DMS53 treated with DMSO at 0.1 percent for 48 hours (cell line): ENCODE results near the gene CHST8.
"Not testable (repeated sequence)": the region's sequence is repeated elsewhere in the genome, so short reads cannot be mapped to it uniquely, and the experiment has no call there.

Experiments
- DNase-seq: peaks from one replicate; lab custom pipeline; 2025; ENCODE audit not compliant: unreplicated experiment; lab: John Stamatoyannopoulos, UW

The CHST8 gene, protein sequence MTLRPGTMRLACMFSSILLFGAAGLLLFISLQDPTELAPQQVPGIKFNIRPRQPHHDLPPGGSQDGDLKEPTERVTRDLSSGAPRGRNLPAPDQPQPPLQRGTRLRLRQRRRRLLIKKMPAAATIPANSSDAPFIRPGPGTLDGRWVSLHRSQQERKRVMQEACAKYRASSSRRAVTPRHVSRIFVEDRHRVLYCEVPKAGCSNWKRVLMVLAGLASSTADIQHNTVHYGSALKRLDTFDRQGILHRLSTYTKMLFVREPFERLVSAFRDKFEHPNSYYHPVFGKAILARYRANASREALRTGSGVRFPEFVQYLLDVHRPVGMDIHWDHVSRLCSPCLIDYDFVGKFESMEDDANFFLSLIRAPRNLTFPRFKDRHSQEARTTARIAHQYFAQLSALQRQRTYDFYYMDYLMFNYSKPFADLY

GRCh38 chr19:33621811-33622504 lies at the start of gene CHST8:
TSS of gene CHST8 (plus strand) at chr19:33621953. CDS start at chr19:33689262, 67,309 bp downstream.
- no peak for DNase-seq

GRCh38 chr19:33572929-33573328 lies 48.8 kb upstream of the CHST8 start:
- no peak for DNase-seq

GRCh38 chr19:33574824-33575223 lies 46.9 kb upstream of the CHST8 start:
- DNase-seq, result no peak

DNA sequence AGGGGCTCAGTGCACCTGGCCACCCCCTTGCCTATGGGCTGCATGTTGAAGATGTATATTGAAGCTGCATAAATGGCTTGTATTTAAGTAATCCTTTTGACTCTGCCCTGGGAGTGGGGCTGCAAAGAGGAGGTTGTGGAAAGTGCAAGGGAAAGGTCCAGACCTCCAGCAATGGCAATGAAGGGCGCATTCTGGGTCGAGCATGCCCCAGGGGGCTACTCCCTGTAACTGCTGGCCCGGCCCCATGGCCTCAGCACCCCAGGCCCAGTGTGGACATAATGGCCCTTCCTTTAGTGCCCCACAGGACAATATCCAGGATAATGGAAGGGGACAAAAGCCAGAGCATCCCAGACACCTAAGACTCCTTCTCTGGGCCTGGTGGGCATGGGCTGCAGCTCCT lies 43.1 kb upstream of the CHST8 start:
- DNase-seq, result no peak

GRCh38 chr19:33580026-33580644 lies 41.6 kb upstream of the CHST8 start:
- DNase-seq, result no peak

- no peak for DNase-seq
Observed at GRCh38 chr19:33580645-33581037, 41.1 kb upstream of the CHST8 start.

DNA sequence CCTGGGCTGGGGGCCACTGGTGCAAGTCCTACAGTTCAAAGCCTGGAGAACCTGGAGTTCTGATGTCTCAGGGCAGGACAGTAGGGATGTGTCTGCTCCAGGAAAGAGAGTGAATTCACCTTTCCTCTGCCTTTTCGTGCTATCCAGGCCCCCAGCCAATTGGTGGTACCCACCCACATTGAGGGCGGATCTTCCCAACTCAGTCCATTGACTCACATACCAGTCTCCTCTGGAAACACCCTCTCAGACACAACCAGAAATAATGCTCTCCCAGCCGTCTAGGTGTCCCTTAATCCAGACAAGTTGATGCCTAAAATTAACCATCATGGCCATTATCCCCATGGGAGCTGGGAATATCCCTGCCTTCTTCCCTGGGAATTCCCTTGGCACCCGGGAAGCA lies 38.8 kb upstream of the CHST8 start:
- DNase-seq, result no peak

DNA sequence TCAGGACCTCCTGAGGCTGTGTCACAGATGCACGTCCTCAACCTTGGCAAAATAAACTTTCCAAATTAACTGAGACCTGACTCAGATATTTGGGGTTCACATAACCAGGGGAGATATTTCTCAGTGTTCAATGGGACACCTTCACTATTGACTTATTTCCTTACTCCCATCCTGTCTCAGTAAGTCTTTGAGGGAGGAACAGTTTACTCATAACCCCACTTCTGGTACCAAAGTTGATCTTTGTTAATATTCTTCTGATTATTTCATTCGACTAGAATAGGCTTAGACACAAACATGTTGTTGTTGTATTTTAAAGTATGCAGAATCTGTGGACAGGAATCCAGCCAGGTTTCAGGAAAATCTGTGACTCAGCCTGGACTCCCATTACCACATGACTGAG lies 34.6 kb upstream of the CHST8 start:
- no peak for DNase-seq

GRCh38 chr19:33590224-33590623 lies 31.5 kb upstream of the CHST8 start:
- no peak for DNase-seq

DNA sequence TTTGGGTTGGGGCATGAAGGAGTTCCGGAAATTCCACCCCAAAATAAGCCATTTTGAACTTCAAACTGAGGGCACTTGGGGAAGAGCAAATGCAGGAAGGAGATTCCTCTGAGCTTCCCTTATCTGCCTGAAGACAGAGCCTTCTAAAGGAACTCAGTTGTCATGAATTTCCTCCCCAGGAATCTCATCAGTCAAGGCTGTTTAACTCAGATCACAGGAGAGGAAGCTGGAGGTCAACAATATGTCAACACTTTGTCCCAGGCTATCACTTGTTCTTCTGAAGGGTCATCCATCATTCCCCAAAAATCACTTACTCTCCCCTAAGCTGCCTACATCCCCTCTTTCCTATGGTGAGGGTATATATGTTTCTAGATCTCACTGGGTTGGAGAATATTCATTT lies 26.0 kb upstream of the CHST8 start:
- DNase-seq, result no peak

GRCh38 chr19:33601583-33601982 lies 20.2 kb upstream of the CHST8 start:
- DNase-seq, result no peak

GRCh38 chr19:33602576-33603204 lies 19.1 kb upstream of the CHST8 start:
- DNase-seq, result no peak

- DNase-seq, result no peak
Observed at GRCh38 chr19:33603377-33603776, 18.4 kb upstream of the CHST8 start.

DNA sequence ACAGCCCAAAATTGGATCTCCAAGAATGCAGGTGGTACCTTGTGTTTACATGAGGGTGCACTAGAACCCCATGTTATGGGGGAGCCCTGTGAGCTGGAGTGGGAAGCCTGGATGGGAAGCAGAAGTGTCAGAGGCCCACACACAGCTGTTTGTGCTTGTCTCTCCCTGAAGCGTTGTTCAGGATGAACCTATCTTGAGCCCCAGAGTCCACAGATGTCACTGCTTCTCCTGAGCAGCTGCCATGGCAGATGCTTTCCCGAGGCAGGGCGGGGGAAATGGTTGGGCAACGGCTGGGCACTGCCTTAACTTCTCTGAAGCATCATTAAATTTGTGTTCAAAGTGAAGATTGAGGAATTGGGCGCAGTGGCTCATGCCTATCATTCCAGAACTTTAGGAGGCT lies 17.1 kb upstream of the CHST8 start:
- no peak for DNase-seq

GRCh38 chr19:33605803-33606295 lies 15.9 kb upstream of the CHST8 start:
- DNase-seq, result not testable (repeated sequence)

GRCh38 chr19:33606556-33606955 lies 15.2 kb upstream of the CHST8 start:
- no peak for DNase-seq

DNA sequence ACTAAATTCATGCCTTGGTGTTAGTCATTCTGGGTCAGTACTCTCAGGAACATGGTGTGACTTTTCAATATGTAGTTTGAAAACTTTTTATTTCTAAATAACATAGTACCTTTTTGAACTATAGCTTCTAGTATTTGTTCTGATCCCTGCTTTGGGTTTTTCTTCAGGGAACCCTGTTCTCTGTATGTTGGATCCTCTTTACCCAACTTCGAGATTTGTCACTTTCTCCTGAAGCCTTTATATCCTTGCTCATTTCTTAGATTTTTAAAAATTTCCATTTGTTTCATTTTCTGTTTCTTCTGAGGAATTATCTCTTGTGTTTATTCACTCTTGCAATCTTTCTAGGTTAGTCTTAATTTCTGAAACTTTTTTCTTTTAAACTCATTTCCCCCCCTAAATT lies 12.4 kb upstream of the CHST8 start:
- no peak for DNase-seq

GRCh38 chr19:33610588-33610987 lies 11.2 kb upstream of the CHST8 start:
- DNase-seq, result no peak

DNA sequence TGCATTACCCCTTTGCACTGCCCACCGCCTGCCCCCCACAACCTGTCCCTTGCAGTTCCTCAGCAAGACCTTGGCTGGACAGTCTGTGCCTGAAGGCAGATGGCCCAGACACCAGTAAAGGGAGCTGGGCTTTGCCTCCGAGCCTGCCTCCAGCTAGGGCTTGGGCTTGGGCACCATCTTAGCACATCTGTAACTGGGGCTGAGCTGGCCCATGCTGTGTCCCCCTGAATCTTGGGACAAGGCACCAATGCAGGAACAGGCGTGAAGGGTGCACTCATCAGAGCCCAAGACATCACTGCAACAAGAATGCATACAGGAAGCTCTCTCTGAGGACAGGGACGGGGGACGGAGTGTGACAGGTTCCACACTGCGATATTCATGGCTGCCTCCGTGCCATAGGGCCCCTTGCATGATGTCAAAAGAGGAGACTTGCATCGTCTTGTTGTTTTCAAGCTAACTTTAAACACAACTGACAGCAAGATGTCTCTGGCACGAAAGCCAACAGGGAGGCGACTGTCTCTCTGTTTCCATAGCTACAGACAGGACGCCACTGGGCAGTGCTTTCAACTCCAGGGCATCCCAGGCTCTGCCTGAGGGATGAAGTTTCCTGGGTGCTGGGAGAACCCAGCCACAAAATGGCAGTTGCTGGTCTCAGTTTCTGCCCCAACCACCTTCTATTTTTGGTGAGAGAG lies 8.7 kb upstream of the CHST8 start:
- DNase-seq, result no peak

DNA sequence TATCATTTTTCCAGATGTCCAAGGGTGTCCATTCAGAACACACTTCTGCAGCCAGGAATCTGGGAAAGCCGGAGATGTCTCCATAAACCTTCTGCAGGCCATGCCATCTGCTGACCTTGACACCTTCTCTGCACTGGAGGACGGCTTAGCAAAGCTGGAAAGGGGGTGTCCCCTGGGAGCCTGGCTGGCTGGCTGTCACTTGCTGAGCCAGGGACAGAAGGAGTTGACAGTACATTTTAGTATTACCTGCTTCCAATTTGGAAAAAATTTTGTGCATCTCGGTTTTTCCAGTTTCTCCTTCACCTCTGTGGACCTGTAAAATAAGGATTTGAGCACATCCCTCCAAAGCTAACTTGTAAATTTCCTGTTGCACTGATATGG lies 8.1 kb upstream of the CHST8 start:
- no peak for DNase-seq

GRCh38 chr19:33616346-33616745 lies 5.4 kb upstream of the CHST8 start:
- DNase-seq, result no peak
